Pancreas (tissue), 10 donors: ENCODE data around the gene ASB8. TPM values are rescaled to one million over a fixed set of nuclear protein-coding genes. Genes with fewer than 3 reads are reported as not detected.

Experiments used
- ATAC-seq, 4 donors: fragments of 200-7000 bp; cut with Tn5 transposase; one replicate each; pipeline versions ENCODE4 v1.8.0 to v1.9.1; 2020; ENCODE audit warnings: mild to moderate bottlenecking in 4 of 4, moderate library complexity in 4 of 4
- DNase-seq, 6 donors: peaks; one replicate each; pipeline ENCODE4 v3.0.0-alpha.2; 2020
- FAIRE-seq: peaks from 2 replicates; lab custom pipeline; 2012; peaks lifted over from hg19 to GRCh38; lab: Jason Lieb, UNC
- H3K27ac ChIP-seq, 4 donors: fragments of 200-600 bp; sonication (generic); 1 replicate in 3 of 4; 2 replicates in 1 of 4; pipeline versions ENCODE4 v1.5.0 to v1.8.0; 2020
- H3K27me3 ChIP-seq, 4 donors: fragments of 200-600 bp; one replicate each; pipeline ENCODE4 v1.8.0; 2021
- H3K36me3 ChIP-seq, 3 donors: fragments of 200-600 bp; sonication (generic) in 1 of 3; one replicate each; pipeline versions ENCODE4 v1.5.0 to v1.8.0; 2020 to 2021
- H3K4me1 ChIP-seq, 3 donors: fragments of 200-600 bp; one replicate each; pipeline ENCODE4 v1.8.0; 2021
- H3K4me3 ChIP-seq, 4 donors: fragments of 200-600 bp; sonication (generic) in 2 of 4; one replicate each; pipeline versions ENCODE4 v1.5.0 to v1.8.0; 2020 to 2021
- H3K9me3 ChIP-seq, 4 donors: fragments of 200-600 bp; one replicate each; pipeline ENCODE4 v1.8.0; 2021
- WGBS, 2 donors: extraction: QIAGEN DNeasy Blood & Tissue Kit; methylation state at CpG; one replicate each; pipeline ENCODE4 v1.1.7; 2013; 5-methylcytosine and 5-hydroxymethylcytosine counted together
- intact Hi-C, 3 donors: fragments of 100-400 bp; cut with DNase I; formaldehyde crosslinking; loops; one replicate each; pipeline versions ENCODE4 v1.11.1 to v1.14.2; 2022
- polyA plus RNA-seq, 2 donors: library from polyadenylated mRNA; stranded (reverse); fragments of 200-250 nt; gene quantifications; one replicate each; pipeline ENCODE4 v1.2.3, GENCODE V29; 2013
- total RNA-seq, 6 donors: library from RNA; stranded (reverse); fragmentation: NEBNext Ultra II Directional in 4 of 6; extraction: Animal tissue kit (Norgen Biotek cat#: 25700) in 4 of 6; gene quantifications; one replicate each; pipeline versions ENCODE4 v1.2.1 to v1.2.4, GENCODE V29; 2021 to 2023
- TF ChIP-seq, protein P1 (sequence below), 4 donors: fragments of 200-600 bp; sonication (generic) in 3 of 4; IDR thresholded peaks; one replicate each; pipeline versions ENCODE4 v1.5.0 to v1.8.0; 2021; ENCODE audit warnings: antibody characterized with exemption in 4 of 4
- donor health status: healthy with polysubstance abuse.
- donor health status: DM: no; HTN: no; CAD: no; lungs with moderate emphysema.
- donor health status: DM: no; HTN: no; CAD: no.
- donor health status: control.
- donor health status: control.
- donor health status: Bipolar disorder and iron deficiency.
- donor health status: DM: yes; HTN: yes; CAD: no.
- donor health status: DM: no; HTN: no; CAD: no.
- donor health status: DM: no; HTN: no; CAD: no.
- donor health status: DM: yes; HTN: yes; CAD: no.

ASB8 gene
- total and polyA plus RNA-seq, 8 donors = 8.1 to 27.6 (median 19.4) TPM

DNA sequence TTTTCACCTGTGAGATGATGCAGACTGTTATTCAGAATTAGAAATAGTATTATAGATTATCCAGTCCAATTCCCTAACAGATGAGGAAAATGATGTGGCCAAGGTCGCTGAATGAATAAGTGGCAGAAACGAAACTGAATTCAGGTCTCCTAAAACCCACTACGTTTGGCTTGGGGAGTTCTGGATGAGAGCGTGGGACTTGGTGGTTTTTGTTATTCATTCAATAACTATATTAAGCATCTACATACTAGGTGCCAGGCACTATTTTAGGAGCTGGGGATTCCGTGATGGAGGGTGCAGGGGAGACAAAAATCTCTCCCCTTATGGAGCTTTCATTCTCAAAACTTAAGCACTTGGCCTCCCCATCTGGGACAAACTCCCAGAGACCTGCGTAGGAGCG lies 25.3 kb upstream of the ASB8 start:
- H3K4me3 ChIP-seq = peak overlapping the region in 3 of 4 donors; percentile 21 to 43 (median 30)
- H3K4me1 ChIP-seq = peaks cover 0 to 7% (median 5%) of the 10 kb centered on the region in 3 donors
- H3K27ac ChIP-seq = no peak overlapping the region
- intact Hi-C loops = no loop called here
- no peaks in the 10 kb centered on the region for H3K9me3 ChIP-seq
- H3K27me3 ChIP-seq = peaks cover 0 to 25% (median 3%) of the 10 kb centered on the region in 4 donors
- DNase-seq (no peak), ATAC-seq (no peak), FAIRE-seq (no peak)
- TF ChIP-seq, protein P1, sequence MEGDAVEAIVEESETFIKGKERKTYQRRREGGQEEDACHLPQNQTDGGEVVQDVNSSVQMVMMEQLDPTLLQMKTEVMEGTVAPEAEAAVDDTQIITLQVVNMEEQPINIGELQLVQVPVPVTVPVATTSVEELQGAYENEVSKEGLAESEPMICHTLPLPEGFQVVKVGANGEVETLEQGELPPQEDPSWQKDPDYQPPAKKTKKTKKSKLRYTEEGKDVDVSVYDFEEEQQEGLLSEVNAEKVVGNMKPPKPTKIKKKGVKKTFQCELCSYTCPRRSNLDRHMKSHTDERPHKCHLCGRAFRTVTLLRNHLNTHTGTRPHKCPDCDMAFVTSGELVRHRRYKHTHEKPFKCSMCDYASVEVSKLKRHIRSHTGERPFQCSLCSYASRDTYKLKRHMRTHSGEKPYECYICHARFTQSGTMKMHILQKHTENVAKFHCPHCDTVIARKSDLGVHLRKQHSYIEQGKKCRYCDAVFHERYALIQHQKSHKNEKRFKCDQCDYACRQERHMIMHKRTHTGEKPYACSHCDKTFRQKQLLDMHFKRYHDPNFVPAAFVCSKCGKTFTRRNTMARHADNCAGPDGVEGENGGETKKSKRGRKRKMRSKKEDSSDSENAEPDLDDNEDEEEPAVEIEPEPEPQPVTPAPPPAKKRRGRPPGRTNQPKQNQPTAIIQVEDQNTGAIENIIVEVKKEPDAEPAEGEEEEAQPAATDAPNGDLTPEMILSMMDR (IDR thresholded peaks at IDR 0.05) = no peak
- H3K36me3 ChIP-seq = no peaks in the 10 kb centered on the region
- WGBS, 2 donors = 9 to 11% methylated on average over 7 of the region's 7 CpGs

DNA sequence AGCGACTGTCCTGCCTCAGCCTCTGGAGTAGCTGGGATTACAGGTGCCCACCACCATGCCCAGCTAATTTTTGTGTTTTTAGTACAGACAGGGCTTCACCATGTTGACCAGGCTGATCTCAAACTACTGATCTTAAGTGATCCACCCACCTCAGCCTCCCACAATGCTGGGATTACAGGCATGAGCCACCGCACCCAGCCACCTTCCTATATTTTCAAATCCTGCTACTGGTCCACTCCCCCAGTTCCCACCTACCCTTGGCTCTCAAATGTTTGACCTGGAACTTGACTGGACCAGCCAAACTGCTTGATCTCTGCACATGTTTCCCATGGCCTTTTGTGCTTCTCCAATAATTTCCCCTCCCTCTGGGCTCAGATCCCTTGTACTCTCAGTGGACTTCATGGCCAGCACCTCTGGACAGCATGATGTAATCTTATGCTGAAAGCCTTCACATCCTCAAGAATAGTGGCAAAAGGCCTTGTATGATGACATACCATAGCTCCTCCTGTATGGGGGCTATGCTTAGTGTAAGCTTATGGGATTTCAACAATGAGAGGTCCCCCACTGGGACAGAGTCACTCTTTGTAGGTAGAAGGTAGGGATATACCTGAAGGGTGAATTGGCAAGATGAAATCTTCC lies 23.7 kb upstream of the ASB8 start:
- FAIRE-seq (no peak), DNase-seq (no peak), ATAC-seq (no peak)
- no peaks in the 10 kb centered on the region for H3K36me3 ChIP-seq
- H3K9me3 ChIP-seq = no peaks in the 10 kb centered on the region
- TF ChIP-seq, protein P1 (IDR thresholded peaks at IDR 0.05) = no peak
- peaks cover 0 to 7% (median 5%) of the 10 kb centered on the region in 3 donors for H3K4me1 ChIP-seq
- H3K4me3 ChIP-seq = no peak overlapping the region
- H3K27ac ChIP-seq = no peak overlapping the region
- intact Hi-C loops = no loop called here
- 74 to 86% methylated on average over 2 of the region's 2 CpGs for WGBS, 2 donors
- peaks cover 0 to 25% (median 3%) of the 10 kb centered on the region in 4 donors for H3K27me3 ChIP-seq

DNA sequence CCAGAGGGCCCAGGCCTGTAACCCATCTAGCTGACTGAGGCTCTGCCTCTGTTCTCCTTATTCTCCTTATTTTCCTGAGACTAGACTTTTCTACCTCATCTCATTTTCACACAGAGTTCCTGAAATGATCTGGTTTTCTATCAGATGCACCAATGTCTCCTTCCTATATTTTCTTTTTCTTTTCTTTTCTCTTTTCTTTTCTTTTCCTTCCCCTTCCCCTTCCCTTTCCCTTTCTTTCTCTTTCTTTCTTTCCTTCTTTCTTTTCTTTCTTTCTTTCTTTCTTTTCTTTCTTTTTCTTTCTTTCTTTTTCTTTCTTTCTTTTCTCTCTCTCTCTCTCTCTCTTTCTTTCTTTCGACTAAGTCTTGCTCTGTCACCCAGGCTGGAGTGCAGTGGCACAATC lies 23.1 kb upstream of the ASB8 start:
- DNase-seq (no peak), ATAC-seq (no peak), FAIRE-seq (no peak)
- Histone ChIP-seq H3K36me3 (no peaks in the 10 kb centered on the region), H3K27me3 (peaks cover 0 to 25% (median 3%) of the 10 kb centered on the region in 4 donors), H3K27ac (no peak overlapping the region), H3K4me3 (no peak overlapping the region), H3K9me3 (no peaks in the 10 kb centered on the region), H3K4me1 (peaks cover 4 to 7% (median 5%) of the 10 kb centered on the region in 3 donors)
- 45 to 70% methylated on average over 1 of the region's 1 CpG for WGBS, 2 donors
- intact Hi-C loops = no loop called here
- TF ChIP-seq, protein P1 (IDR thresholded peaks at IDR 0.05) = no peak

DNA sequence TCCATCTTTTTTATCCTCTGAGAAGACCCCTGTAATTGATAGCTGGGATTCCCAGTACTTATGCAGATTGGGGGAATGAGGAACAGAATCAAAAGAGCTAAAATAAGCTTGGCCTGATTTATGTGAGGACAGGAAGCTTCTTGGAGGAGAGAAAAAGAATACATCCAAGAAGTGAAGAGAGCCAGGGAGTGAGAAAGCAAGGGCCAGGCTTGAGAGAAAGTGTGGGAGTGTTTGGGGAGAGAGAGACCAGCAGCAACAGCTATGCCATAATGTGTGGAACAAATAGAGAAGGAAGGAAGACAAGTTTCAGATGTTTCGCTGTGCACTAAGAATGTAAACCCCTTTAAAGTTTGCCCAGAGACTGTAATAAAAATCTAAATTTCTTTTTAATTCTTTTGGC lies 22.2 kb upstream of the ASB8 start:
- intact Hi-C loops = no loop called here
- H3K27ac ChIP-seq = no peak overlapping the region
- no peak overlapping the region for H3K4me3 ChIP-seq
- DNase-seq (no peak), FAIRE-seq (no peak), ATAC-seq (no peak)
- TF ChIP-seq, protein P1 (IDR thresholded peaks at IDR 0.05) = no peak
- peaks cover 0 to 24% (median 3%) of the 10 kb centered on the region in 4 donors for H3K27me3 ChIP-seq
- H3K4me1 ChIP-seq = peaks cover 4 to 7% (median 5%) of the 10 kb centered on the region in 3 donors
- no peaks in the 10 kb centered on the region for H3K36me3 ChIP-seq
- no peaks in the 10 kb centered on the region for H3K9me3 ChIP-seq
- 88 to 95% methylated on average over 1 of the region's 1 CpG for WGBS, 2 donors

DNA sequence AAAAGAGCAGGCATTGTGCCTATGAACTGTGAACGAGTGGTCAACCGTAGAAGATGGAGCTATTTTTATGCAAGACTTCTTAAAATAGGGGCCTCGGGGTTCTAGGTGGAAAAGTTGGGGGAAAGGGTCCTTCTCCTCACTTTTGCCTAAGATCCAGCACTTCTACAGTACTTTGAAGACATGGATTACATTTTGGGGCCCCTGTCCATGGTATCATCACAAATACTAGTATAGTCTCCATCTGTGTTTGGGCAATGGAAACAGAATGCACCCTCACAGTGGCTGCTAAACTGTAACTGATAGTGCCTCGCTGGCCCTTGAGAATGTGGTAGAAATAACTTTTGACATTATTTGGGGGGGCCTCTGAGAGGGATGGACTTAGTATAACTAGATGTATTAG lies 20.7 kb upstream of the ASB8 start:
- Histone ChIP-seq H3K9me3 (no peaks in the 10 kb centered on the region), H3K4me3 (no peak overlapping the region), H3K27ac (no peak overlapping the region), H3K4me1 (peaks cover 4 to 5% (median 4%) of the 10 kb centered on the region in 3 donors), H3K36me3 (no peaks in the 10 kb centered on the region), H3K27me3 (peaks cover 0 to 19% (median 0%) of the 10 kb centered on the region in 4 donors)
- 62 to 65% methylated on average over 4 of the region's 4 CpGs for WGBS, 2 donors
- no peak for DNase-seq
- no peak for FAIRE-seq
- no peak for ATAC-seq
- TF ChIP-seq, protein P1 (IDR thresholded peaks at IDR 0.05) = no peak
- intact Hi-C loops = no loop called here
